Common myeloid progenitor, CD34-positive (primary cell): ENCODE data around the gene ERGIC1.

Experiments
- CTCF ChIA-PET: fragments of 350-600 bp; sonication (Branson Sonifier 250); formaldehyde crosslinking; loops from one replicate; lab custom pipeline; 2021; ENCODE audit warnings: antibody characterized with exemption; lab: Charles Lee
- POLR2A ChIA-PET: fragments of 350-600 bp; sonication (Branson Sonifier 250); formaldehyde crosslinking; loops from one replicate; lab custom pipeline; 2021; ENCODE audit warnings: antibody characterized with exemption; lab: Charles Lee
- DNase-seq, 3 donors: peaks; one replicate each; pipeline versions ENCODE4 v3.0.0 to v3.0.0-alpha.2; 2013
- H3K27ac ChIP-seq, 2 experiments: 1 replicate in 1 of 2; 2 replicates in 1 of 2; pipeline ENCODE4 v1.7.0; 2013; ENCODE audit warnings: inconsistent platforms in 2 of 2, low read length in 2 of 2, mild to moderate bottlenecking in 2 of 2, low read depth in 1 of 2, moderate library complexity in 1 of 2; ENCODE audit not compliant: severe bottlenecking in 2 of 2, insufficient read depth in 1 of 2, poor library complexity in 1 of 2
- H3K27me3 ChIP-seq, 5 experiments: replicated peaks in 2 of 5; 1 replicate in 3 of 5; 2 replicates in 2 of 5; pipeline versions ENCODE4 v1.6.1 to v1.7.0; 2013; ENCODE audit warnings: low read length in 4 of 5, mild to moderate bottlenecking in 2 of 5, moderate library complexity in 2 of 5, inconsistent platforms in 1 of 5; ENCODE audit not compliant: insufficient read depth in 5 of 5, control insufficient read depth in 4 of 5
- H3K36me3 ChIP-seq, 4 experiments: 1 replicate in 2 of 4; 2 replicates in 2 of 4; pipeline versions ENCODE4 v1.6.1 to v1.7.0; 2013; ENCODE audit warnings: low read length in 3 of 4, control low read depth in 1 of 4, mild to moderate bottlenecking in 1 of 4; ENCODE audit not compliant: control insufficient read depth in 4 of 4, insufficient read depth in 4 of 4
- H3K4me1 ChIP-seq, 4 experiments: 1 replicate in 3 of 4; 2 replicates in 1 of 4; pipeline versions ENCODE4 v1.6.1 to v1.7.1; 2013; ENCODE audit warnings: low read length in 3 of 4, mild to moderate bottlenecking in 3 of 4, control low read depth in 1 of 4, inconsistent platforms in 1 of 4, moderate library complexity in 1 of 4; ENCODE audit not compliant: control insufficient read depth in 4 of 4, insufficient read depth in 4 of 4; ENCODE audit errors: control extremely low read depth in 1 of 4
- H3K4me3 ChIP-seq, 7 experiments: 1 replicate in 4 of 7; 2 replicates in 3 of 7; pipeline versions ENCODE4 v1.5.1 to v1.7.0; 2013; ENCODE audit warnings: mild to moderate bottlenecking in 7 of 7, low read length in 6 of 7, moderate library complexity in 6 of 7, inconsistent platforms in 2 of 7, low read depth in 2 of 7, control low read depth in 1 of 7; ENCODE audit not compliant: insufficient read depth in 4 of 7, control insufficient read depth in 1 of 7; ENCODE audit errors: extremely low read depth in 1 of 7
- H3K9me3 ChIP-seq, 5 experiments: 1 replicate in 4 of 5; 2 replicates in 1 of 5; pipeline versions ENCODE4 v1.6.1 to v1.7.1; 2013; ENCODE audit warnings: low read length in 4 of 5, mild to moderate bottlenecking in 2 of 5, inconsistent platforms in 1 of 5, low read depth in 1 of 5, moderate library complexity in 1 of 5; ENCODE audit not compliant: control insufficient read depth in 4 of 5, insufficient read depth in 2 of 5; ENCODE audit errors: control extremely low read depth in 1 of 5
- WGBS: methylation state at CpG from one replicate; pipeline ENCODE4 v1.1.5; 2013; ENCODE audit not compliant: insufficient coverage; 5-methylcytosine and 5-hydroxymethylcytosine counted together

Gene ERGIC1

GRCh38 chr5:172935096-172935495 is 101.0 kb downstream of the ERGIC1 start:
- POLR2A ChIA-PET: interaction anchor here (0.6 kb wide), 1 partner anchor 227 kb away, joined by 3 read pairs; no protein-coding TSS in a partner anchor

GRCh38 chr5:172936401-172936800 is 102.3 kb downstream of the ERGIC1 start:
- Histone ChIP-seq H3K9me3 (no peaks in the 10 kb centered on the region), H3K36me3 (peaks cover 4 to 87% (median 59%) of the 10 kb centered on the region in 4 experiments), H3K27me3 (no peaks in the 10 kb centered on the region), H3K27ac (no peak overlapping the region), H3K4me1 (peaks cover 0 to 2% (median 0%) of the 10 kb centered on the region in 4 experiments), H3K4me3 (no peak overlapping the region)
- DNase-seq: no peak
- POLR2A ChIA-PET: no interaction called here
- 100% methylated on average over 4 of the region's 5 CpGs for WGBS
- CTCF ChIA-PET: interaction anchor here (1.0 to 24.8 kb wide), 4 partner anchors 10 to 227 kb away, joined by 3 to 571 read pairs (median 6); no protein-coding TSS in a partner anchor

More at GRCh38 chr5:172935096-172935495, 101.0 kb downstream of the ERGIC1 start:
- CTCF ChIA-PET: interaction anchor here (0.9 to 24.8 kb wide), 5 partner anchors 9 to 237 kb away, joined by 3 to 571 read pairs (median 4); no protein-coding TSS in a partner anchor
- Histone ChIP-seq H3K27me3 (no peaks in the 10 kb centered on the region), H3K9me3 (no peaks in the 10 kb centered on the region), H3K36me3 (peaks cover 4 to 76% (median 51%) of the 10 kb centered on the region in 4 experiments), H3K27ac (no peak overlapping the region), H3K4me1 (peaks cover 0 to 7% (median 0%) of the 10 kb centered on the region in 4 experiments), H3K4me3 (no peak overlapping the region)
- 99% methylated on average over 13 of the region's 14 CpGs for WGBS
- no peak for DNase-seq

GRCh38 chr5:172939071-172939470 is 105.0 kb downstream of the ERGIC1 start:
- Histone ChIP-seq H3K9me3 (no peaks in the 10 kb centered on the region), H3K36me3 (peaks cover 4 to 92% (median 61%) of the 10 kb centered on the region in 4 experiments), H3K27ac (no peak overlapping the region), H3K27me3 (no peaks in the 10 kb centered on the region), H3K4me3 (no peak overlapping the region), H3K4me1 (peaks cover 0 to 16% (median 12%) of the 10 kb centered on the region in 4 experiments)
- DNase-seq: peak; percentile 56 to 58 (median 58)
- ChIA-PET POLR2A (no interaction called here), CTCF (interaction anchor here (0.6 to 24.8 kb wide), 11 partner anchors 12 to 230 kb away, joined by 3 to 571 read pairs (median 4); partner anchors contain the start of gene DUSP1)
- 89% methylated on average over 9 of the region's 10 CpGs for WGBS

GRCh38 chr5:172939611-172940267 is 105.7 kb downstream of the ERGIC1 start:
- no peak overlapping the region for H3K4me3 ChIP-seq
- 95% methylated on average over 14 of the region's 16 CpGs for WGBS
- DNase-seq: no peak
- H3K27me3 ChIP-seq: no peaks in the 10 kb centered on the region
- POLR2A ChIA-PET: interaction anchor here (0.5 to 1.1 kb wide), 2 partner anchors 8 to 65 kb away, joined by 3 read pairs; no protein-coding TSS in a partner anchor
- CTCF ChIA-PET: interaction anchor here (0.6 to 24.8 kb wide), 14 partner anchors 9 to 231 kb away, joined by 3 to 571 read pairs (median 4); partner anchors contain the start of gene RPL26L1
- H3K9me3 ChIP-seq: no peaks in the 10 kb centered on the region
- H3K27ac ChIP-seq: no peak overlapping the region
- H3K4me1 ChIP-seq: peaks cover 0 to 17% (median 12%) of the 10 kb centered on the region in 4 experiments
- peaks cover 4 to 89% (median 59%) of the 10 kb centered on the region in 4 experiments for H3K36me3 ChIP-seq

- peaks cover 4 to 88% (median 58%) of the 10 kb centered on the region in 4 experiments for H3K36me3 ChIP-seq
- no peak for DNase-seq
- no peaks in the 10 kb centered on the region for H3K9me3 ChIP-seq
- WGBS: 97% methylated on average over 13 of the region's 15 CpGs
- no peak overlapping the region for H3K27ac ChIP-seq
- ChIA-PET POLR2A (interaction anchor here (0.5 to 1.1 kb wide), 2 partner anchors 9 to 66 kb away, joined by 3 read pairs; no protein-coding TSS in a partner anchor), CTCF (interaction anchor here (0.8 to 24.8 kb wide), 11 partner anchors 8 to 231 kb away, joined by 3 to 571 read pairs (median 4); partner anchors contain the start of gene RPL26L1)
- no peak overlapping the region for H3K4me3 ChIP-seq
- no peaks in the 10 kb centered on the region for H3K27me3 ChIP-seq
- peaks cover 0 to 17% (median 12%) of the 10 kb centered on the region in 4 experiments for H3K4me1 ChIP-seq
Measured at GRCh38 chr5:172940268-172941066, 106.4 kb downstream of the ERGIC1 start.

- ChIA-PET POLR2A (no interaction called here), CTCF (interaction anchor here (0.6 to 24.8 kb wide), 7 partner anchors 8 to 343 kb away, joined by 3 to 571 read pairs (median 5); partner anchors contain the start of gene RPL26L1)
- Histone ChIP-seq H3K4me1 (peaks cover 0 to 17% (median 12%) of the 10 kb centered on the region in 4 experiments), H3K9me3 (no peaks in the 10 kb centered on the region), H3K27me3 (no peaks in the 10 kb centered on the region), H3K27ac (no peak overlapping the region), H3K36me3 (peaks cover 2 to 88% (median 60%) of the 10 kb centered on the region in 4 experiments), H3K4me3 (no peak overlapping the region)
- 75% methylated on average over 2 of the region's 4 CpGs for WGBS
- no peak for DNase-seq
Measured at GRCh38 chr5:172941067-172941516, 107.0 kb downstream of the ERGIC1 start.
